NCI-H446 treated with DMSO at 0.1 percent for 48 hours (cell line): ENCODE data around the gene NSUN4.
"Not testable (repeated sequence)": the region's sequence is repeated elsewhere in the genome, so short reads cannot be mapped to it uniquely, and the experiment has no call there.

Experiments used
- DNase-seq: peaks from one replicate; lab custom pipeline; 2025; lab: John Stamatoyannopoulos, UW

The NSUN4 gene

GRCh38 chr1:46328182-46328581 lies 12.4 kb upstream of the NSUN4 start:
- not testable (repeated sequence) for DNase-seq

DNA sequence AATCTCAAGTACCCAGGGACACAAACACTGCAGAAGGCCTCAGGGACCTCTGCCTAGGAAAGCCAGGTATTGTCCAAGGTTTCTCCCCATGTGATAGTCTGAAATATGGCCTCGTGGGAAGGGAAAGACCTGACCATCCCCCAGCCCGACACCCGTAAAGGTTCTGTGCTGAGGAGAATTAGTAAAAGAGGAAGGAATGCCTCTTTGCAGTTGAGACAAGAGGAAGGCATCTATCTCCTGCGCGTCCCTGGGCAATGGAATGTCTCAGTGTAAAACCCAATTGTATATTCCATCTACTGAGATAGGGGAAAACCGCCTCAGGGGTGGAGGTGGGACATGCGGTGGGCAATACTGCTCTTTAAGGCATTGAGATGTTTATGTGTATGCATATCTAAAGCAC lies 10.8 kb upstream of the NSUN4 start:
- DNase-seq: not testable (repeated sequence)

GRCh38 chr1:46330381-46330780 lies 10.2 kb upstream of the NSUN4 start:
- DNase-seq: not testable (repeated sequence)

GRCh38 chr1:46331786-46332540 lies 8.6 kb upstream of the NSUN4 start:
- not testable (repeated sequence) for DNase-seq

- DNase-seq: peak; percentile 33
These were observed 7.1 kb upstream of the NSUN4 start for GRCh38 chr1:46333300-46334029.

- no peak for DNase-seq
These were observed 6.6 kb upstream of the NSUN4 start for GRCh38 chr1:46334030-46334384.

- DNase-seq: no peak
These were observed 5.5 kb upstream of the NSUN4 start for GRCh38 chr1:46335081-46335480.

- not testable (repeated sequence) for DNase-seq
These were observed 3.2 kb upstream of the NSUN4 start for GRCh38 chr1:46337409-46337808.

DNA sequence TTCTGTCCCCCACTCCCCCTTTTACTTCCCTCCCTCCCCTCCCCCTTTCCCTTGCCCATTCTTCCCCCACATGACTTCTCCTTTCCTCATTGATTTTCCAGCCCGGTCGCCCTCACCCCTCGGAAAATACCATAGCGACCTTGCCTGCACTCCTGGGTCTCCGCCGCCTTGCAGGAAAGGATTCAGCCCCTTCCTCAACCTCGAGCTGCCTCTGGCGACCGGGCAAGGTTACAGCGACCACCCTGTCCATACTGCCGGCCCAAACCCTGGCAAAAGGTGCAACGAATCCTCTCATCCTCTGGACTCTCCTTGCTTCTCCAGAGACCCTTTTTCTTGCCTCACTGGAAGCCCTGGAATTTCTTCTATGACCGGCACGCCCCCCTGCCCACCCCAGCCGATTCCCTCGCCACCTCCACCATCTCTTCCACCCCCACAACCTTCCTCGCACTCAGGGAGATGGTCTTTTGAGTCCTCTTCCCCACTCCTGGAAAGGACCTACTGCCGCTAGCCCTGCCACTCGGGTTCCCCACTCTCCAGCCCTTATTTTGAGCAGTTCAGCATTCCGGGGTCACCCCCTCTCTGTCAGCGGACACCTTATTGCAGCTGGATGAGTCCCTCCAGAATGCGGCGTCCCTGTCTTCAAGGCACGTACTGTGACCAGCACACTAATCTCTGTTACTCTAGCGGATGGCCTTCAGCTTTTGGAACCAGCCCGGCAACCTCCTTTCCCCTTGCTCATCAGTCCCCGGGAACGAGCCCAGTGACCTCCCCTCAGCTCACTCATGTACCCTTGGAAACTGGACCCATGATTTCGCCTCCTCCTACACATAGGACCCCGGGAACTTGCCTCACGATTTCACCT lies 846 bp downstream of the NSUN4 start:
- DNase-seq: no peak

- no peak for DNase-seq
These were observed 1.6 kb downstream of the NSUN4 start for GRCh38 chr1:46342084-46342656.

DNA sequence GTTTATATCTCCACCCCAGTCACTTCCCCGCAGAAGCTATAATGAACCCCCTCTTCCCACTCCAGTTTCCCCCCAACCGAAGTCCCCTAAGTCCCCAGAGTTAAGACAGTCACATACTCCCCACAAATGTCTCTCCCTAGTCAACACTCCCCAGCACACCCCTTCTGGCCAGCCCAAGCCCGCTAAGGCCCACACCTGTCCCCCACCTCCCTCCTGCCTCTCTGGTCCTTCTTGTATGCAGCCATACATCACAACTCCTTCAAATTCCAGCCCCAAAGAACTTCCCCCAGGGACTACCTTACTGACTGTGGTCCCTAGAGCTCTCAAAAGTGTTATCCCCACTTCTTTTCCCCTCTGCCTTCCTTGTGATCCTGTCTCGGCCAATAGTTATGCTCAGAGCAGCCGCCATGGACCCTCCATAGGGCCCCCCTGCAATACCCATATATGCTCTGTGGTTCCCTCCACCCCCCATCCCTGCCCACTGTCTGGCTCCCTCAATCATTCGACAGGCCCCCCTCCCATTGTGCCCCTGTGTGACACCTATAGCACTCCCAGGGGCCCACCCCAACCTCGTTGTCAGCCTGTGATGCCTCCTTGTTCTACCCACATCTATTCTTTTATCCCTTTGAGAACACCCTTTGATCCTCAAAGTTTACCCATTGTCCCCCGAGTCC lies 2.2 kb downstream of the NSUN4 start:
- no peak for DNase-seq

DNA sequence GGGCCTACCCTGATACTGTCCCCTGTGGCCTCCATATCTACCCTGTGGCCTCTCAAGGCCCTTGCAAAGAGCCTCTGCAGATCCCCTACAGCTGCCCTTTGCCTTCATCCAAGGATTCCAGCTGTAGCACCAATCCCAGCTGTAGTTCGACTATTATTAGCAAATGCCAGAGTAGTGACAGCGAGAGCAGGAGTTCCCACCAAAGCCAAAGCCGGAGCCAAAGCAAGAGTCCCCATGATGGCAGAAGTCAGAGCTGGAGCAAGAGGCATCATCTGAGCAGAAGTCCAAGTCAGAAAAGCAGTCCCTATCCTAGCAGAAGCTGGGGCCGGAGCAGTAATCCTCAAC lies 2.7 kb downstream of the NSUN4 start:
- no peak for DNase-seq

- no peak for DNase-seq
These were observed 3.1 kb downstream of the NSUN4 start for GRCh38 chr1:46343705-46344104.

DNA sequence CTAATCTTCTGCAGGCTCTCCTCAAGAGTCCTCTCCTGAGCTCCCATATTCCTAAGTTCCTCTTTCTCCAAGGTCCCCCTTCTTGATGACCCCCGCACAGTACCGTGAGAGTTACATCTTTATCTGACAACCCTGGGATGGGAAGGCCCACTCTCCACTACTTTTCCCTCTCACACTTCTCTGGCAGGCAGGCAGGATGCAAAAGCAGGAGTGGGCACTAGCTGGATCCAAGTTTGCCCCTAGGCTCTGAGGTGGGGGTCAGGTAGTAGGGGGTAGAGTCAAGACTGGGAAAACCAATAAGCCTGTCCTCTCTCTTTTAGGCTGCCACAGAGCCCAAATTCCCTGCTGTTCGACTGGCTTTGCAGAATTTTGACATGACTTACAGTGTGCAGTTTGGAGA lies 3.9 kb downstream of the NSUN4 start:
- no peak for DNase-seq

DNA sequence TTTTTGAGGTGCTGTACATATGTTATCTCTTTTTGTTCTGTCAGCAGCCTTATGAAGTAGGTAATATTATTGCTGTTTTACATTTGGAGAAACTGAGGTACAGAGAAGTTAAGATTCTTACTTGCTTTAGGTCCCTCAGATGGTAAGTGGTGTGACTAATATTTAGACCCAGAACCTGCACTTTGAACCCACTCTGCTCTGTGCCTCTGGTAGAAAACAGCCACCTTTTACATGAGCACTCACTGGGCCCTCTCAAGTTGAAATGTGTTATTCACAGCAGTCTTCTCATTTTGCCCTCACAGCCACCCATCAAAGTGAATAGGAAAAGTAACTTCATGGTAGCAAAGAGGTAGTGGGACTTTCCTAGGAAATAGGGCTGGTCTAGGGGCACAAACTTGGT lies 4.7 kb downstream of the NSUN4 start:
- DNase-seq: no peak

- DNase-seq: no peak
These were observed 11.8 kb downstream of the NSUN4 start for GRCh38 chr1:46352363-46352762.

GRCh38 chr1:46355920-46356319 lies 15.3 kb downstream of the NSUN4 start:
- DNase-seq: not testable (repeated sequence)

GRCh38 chr1:46362158-46362557 lies 21.6 kb downstream of the NSUN4 start:
- DNase-seq: no peak

GRCh38 chr1:46363121-46363520 lies 22.5 kb downstream of the NSUN4 start:
- no peak for DNase-seq

DNA sequence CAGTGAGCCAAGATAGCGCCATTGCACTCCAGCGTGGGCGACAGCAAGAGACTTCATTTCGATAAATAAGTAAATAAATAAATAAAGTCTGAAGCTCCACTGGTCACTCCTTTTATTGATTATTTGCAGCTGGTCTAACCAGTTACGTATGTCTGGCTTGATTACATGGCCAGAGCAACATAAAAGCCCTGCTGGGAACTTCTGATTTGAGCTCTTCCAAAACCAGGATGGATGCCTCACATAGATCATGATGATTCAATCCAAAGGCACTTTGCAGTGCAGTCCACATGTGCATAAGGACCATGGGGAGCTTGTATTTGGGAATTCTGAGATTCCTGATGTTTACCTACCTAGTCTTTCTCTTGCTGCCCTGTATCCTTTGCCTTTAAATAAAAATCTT lies 24.0 kb downstream of the NSUN4 start:
- no peak for DNase-seq

DNA sequence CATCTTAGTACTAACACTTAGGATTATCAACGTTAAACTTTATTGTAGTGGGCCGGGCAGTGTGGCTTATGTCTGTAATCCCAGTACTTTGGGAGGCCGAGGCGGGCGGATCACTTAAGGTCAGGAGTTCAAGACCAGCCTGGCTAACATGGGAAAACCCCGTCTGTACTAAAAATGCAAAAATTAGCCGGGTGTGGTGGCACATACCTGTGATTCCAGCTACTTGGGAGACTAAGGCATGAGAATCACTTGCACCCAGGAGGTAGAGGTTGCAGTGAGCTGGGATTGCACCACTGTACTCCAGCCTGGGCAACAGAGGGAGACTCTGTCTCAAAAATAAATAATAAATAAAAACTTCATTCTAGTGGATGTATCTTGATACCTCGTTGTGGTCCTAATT lies 25.2 kb downstream of the NSUN4 start:
- not testable (repeated sequence) for DNase-seq

GRCh38 chr1:46367072-46367471 lies 26.5 kb downstream of the NSUN4 start:
- no peak for DNase-seq
